Activated naive CD8-positive, alpha-beta T cell (primary cell): ENCODE data around the gene COMMD2.

Experiments
- H3K27ac Mint-ChIP-seq: one replicate; pipeline ENCODE4 v1.8.0; 2021; ENCODE audit warnings: mixed read lengths
- H3K27me3 Mint-ChIP-seq: one replicate; pipeline ENCODE4 v1.8.0; 2021; ENCODE audit warnings: mixed read lengths
- H3K36me3 Mint-ChIP-seq: one replicate; pipeline ENCODE4 v1.8.0; 2021; ENCODE audit warnings: mixed read lengths
- H3K4me1 Mint-ChIP-seq: one replicate; pipeline ENCODE4 v1.8.0; 2021; ENCODE audit warnings: low read depth, mixed read lengths
- H3K4me3 Mint-ChIP-seq: one replicate; pipeline ENCODE4 v1.8.0; 2021; ENCODE audit warnings: mild to moderate bottlenecking, mixed read lengths
- H3K9me3 Mint-ChIP-seq: one replicate; pipeline ENCODE4 v1.8.0; 2021; ENCODE audit warnings: low read depth, mixed read lengths

Gene COMMD2

DNA sequence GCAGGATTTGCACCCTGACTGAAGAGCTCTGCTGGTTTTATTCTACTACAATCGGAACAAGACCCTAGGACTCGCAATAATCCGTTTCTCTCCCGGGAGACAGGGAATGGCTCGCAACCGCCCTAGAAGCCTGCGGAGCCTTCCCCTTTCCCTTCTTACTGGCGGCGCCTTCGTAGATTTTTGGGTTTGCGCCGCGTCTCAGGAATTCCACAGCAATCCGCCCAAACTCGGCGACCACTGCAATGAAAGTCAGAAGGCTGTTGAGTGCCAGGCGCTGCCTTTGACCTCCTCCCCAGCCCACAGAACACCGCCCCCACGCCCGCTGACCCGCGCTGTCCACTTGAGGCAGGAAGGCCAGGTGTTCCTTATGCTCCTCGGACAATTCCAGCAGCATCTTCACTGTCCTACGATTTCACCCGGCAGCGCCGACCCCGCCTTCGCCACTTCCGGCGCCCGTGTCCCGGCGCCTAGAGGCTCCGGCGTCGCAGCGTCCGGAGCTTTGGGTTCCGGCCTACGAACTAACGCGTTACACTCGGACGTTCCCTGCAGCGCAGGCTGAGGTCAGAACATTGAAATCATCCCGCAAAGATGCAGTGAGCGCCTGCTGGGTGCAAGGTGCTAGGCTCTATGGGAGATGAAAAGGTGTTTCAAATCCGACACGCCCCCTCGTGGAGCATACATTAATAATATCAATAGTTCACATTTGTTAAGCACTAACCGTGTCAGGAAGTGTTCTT, at the start of gene COMMD2:
TSS of gene COMMD2 (minus strand) at position 439 of the 737 bp plus-strand sequence. CDS start at position 394, 45 bp downstream.
- H3K4me3 Mint-ChIP-seq = peak within 1 kb of the TSS; percentile 96
- peaks cover 33% of the 10 kb centered on the region for H3K4me1 Mint-ChIP-seq
- peak within 1 kb of the TSS; percentile 91 for H3K27ac Mint-ChIP-seq
- no peaks in the 10 kb centered on the region for H3K27me3 Mint-ChIP-seq
- H3K9me3 Mint-ChIP-seq = no peaks in the 10 kb centered on the region
- peaks cover 6% of the 10 kb centered on the region for H3K36me3 Mint-ChIP-seq

DNA sequence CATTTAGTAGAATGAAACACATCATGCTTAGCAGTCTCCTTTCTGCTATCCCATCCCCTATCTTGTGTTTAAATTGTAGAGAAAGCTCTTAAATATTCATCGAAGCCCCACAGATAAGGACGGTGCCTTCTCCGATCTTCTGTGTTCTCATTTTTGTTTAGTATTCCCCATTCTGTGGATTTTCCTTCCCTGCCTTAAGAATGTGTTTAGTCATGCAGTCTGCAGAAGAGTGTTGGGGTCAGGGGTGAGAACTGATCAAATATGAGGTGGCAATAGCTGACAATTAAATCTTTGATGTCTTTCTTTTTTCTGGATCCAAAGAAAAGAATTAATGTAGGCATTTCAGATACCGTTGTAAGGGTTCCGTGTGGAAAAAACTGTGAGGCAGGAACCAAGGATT, 49.4 kb upstream of the COMMD2 start:
- no peak overlapping the region for H3K27ac Mint-ChIP-seq
- no peaks in the 10 kb centered on the region for H3K4me1 Mint-ChIP-seq
- H3K27me3 Mint-ChIP-seq = peaks cover 3% of the 10 kb centered on the region
- no peaks in the 10 kb centered on the region for H3K9me3 Mint-ChIP-seq
- H3K36me3 Mint-ChIP-seq = peaks cover 2% of the 10 kb centered on the region
- no peak overlapping the region for H3K4me3 Mint-ChIP-seq

DNA sequence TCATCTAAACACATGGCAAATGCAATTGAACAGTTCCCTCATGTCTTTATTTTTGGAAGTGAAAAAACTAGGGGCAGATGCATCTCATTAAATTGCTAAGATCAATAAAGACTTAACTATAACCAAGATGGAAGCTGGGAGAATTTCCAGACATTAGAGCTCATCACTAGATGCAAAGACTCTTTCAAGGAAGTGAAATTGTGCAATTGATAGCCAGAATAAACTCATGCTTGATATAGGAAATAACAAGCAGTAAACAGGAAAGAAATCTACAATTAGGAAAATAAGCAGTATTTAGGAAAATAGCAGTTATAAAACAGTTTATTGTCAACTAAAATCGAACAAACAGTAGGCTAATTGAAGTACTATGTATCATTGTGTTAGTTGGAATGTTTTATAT, 48.9 kb upstream of the COMMD2 start:
- Mint-ChIP-seq H3K4me3 (no peak overlapping the region), H3K4me1 (no peaks in the 10 kb centered on the region), H3K9me3 (no peaks in the 10 kb centered on the region), H3K27ac (no peak overlapping the region), H3K27me3 (peaks cover 3% of the 10 kb centered on the region), H3K36me3 (peaks cover 2% of the 10 kb centered on the region)

DNA sequence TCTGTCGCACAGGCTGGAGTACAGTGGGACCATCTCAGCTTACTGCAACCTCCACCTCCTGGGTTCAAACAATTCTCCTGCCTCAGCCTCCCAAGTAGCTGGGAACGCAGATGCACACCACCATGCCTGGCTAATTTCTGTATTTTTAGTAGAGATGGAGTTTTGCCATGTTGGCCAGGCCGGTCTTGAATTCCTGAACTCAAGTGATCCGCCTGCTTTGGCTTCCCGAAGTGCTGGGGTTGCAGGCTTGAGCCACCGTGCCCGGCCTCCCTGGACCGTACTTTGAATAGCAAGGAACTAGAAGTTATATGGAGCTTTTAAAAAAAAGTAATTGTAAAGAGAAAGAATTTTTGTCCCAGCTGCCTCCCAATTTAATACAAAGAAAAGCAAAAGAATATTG, 48.4 kb upstream of the COMMD2 start:
- H3K27ac Mint-ChIP-seq = no peak overlapping the region
- H3K4me3 Mint-ChIP-seq = no peak overlapping the region
- H3K36me3 Mint-ChIP-seq = peaks cover 2% of the 10 kb centered on the region
- no peaks in the 10 kb centered on the region for H3K4me1 Mint-ChIP-seq
- H3K9me3 Mint-ChIP-seq = no peaks in the 10 kb centered on the region
- peaks cover 2% of the 10 kb centered on the region for H3K27me3 Mint-ChIP-seq

DNA sequence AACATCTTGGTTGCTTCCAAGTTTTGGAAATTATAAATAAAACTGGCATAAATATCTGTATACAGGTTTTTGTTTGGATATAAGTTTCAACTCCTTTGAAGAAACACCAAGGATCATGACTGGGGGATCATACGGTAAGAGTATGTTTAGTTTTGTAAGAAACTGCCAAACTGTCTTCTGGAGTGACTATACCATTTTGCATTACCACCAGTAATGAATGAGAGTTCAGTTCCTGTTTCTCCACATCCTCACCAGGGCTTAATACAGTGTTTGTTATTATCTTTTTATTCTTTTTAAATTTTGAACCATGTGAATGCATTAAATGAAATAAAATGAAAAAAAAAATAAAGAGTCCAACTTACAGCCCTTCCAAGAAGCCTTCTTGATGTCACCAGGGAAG, 43.7 kb upstream of the COMMD2 start:
- Mint-ChIP-seq H3K27me3 (peaks cover 2% of the 10 kb centered on the region), H3K27ac (no peak overlapping the region)

DNA sequence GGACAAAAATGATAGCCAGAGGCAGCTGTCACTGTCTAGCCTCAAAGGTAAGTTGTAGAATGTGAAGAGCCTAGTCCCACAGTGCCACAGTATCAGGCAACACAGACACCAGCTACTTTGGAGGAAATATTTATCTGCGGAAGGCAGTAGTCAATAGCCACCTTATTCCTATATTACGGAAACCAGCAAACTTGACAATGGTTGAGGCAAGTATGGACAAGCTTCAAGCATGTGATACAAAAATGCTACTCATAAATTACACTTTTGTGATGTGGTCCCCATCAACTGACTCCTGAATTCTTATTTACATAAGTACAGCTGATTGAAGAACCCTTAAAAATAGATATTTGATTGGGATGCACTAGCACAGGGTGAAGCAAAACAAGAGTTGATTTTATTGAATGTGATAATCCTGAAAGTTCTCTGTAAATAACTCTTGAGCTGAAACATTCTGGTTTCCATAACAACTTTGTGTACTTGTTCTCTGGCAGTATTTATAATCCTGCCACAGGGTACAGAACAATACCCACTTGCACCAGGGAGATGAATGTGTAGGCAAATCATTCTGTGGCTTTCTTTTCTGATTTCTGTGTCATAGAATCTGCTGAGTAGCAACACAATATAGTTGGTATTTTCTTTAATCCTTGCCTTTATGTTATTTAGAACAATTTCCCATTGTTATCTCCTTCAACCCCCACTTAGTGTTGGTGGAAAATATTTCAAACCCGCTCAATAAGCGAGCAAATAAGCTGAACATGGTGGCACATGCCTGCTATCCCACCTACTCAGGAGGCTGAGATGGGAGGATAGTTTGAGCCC, 40.4 kb upstream of the COMMD2 start, which contains the start of gene ANKUB1:
TSS of gene ANKUB1 (minus strand) at position 103 of the 819 bp plus-strand sequence. CDS start 188 bp downstream, outside the sequence.
- Mint-ChIP-seq H3K27me3 (peaks cover 10% of the 10 kb centered on the region), H3K36me3 (no peaks in the 10 kb centered on the region), H3K27ac (no peak within 1 kb of the TSS), H3K4me3 (no peak within 1 kb of the TSS), H3K4me1 (no peaks in the 10 kb centered on the region), H3K9me3 (no peaks in the 10 kb centered on the region)

More for the DNA sequence above, 43.7 kb upstream of the COMMD2 start:
- no peaks in the 10 kb centered on the region for H3K4me1 Mint-ChIP-seq
- H3K9me3 Mint-ChIP-seq = no peaks in the 10 kb centered on the region
- H3K4me3 Mint-ChIP-seq = no peak overlapping the region
- peaks cover 2% of the 10 kb centered on the region for H3K36me3 Mint-ChIP-seq

DNA sequence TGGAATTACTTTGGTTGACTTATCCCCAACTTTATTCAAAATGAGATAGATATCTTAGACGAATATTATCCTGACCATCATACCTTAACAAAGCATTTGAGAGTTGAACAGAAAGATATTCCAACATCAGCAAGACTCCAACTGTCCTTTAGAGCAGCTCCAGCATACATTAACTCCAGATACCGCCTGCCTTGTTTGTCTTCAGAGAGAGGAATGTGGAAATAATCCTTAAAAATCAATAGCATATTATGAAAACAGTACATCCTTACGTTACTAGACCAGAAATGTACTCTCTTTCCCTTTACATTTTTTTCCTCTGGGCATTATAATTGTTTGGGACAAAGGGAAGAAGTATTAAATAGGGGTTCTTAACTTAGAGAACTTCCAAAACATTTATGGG, 38.4 kb upstream of the COMMD2 start:
- Mint-ChIP-seq H3K4me3 (no peak overlapping the region), H3K9me3 (no peaks in the 10 kb centered on the region), H3K36me3 (no peaks in the 10 kb centered on the region), H3K27ac (no peak overlapping the region), H3K27me3 (peaks cover 11% of the 10 kb centered on the region), H3K4me1 (no peaks in the 10 kb centered on the region)

DNA sequence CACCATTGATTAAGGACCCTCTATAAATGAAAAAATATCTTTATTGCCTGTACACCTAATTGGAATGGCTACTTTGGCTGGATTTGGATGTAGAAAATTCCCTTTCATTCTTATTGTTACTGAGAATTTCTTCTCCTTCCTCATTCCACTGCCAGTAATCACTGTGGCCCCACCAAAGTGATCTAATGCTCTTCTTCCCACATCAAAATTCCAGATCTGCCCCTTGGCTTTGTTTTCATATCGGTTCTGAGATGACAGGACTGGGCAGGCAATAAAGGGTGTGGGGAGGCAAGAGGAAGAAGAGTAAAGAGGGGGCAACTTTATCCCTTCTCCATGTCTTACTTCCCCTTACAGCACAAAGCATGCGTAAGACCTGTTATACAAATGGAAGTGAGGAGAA, 38.0 kb upstream of the COMMD2 start:
- H3K27me3 Mint-ChIP-seq = peaks cover 11% of the 10 kb centered on the region
- no peaks in the 10 kb centered on the region for H3K4me1 Mint-ChIP-seq
- no peaks in the 10 kb centered on the region for H3K9me3 Mint-ChIP-seq
- H3K27ac Mint-ChIP-seq = no peak overlapping the region
- H3K4me3 Mint-ChIP-seq = no peak overlapping the region
- no peaks in the 10 kb centered on the region for H3K36me3 Mint-ChIP-seq

DNA sequence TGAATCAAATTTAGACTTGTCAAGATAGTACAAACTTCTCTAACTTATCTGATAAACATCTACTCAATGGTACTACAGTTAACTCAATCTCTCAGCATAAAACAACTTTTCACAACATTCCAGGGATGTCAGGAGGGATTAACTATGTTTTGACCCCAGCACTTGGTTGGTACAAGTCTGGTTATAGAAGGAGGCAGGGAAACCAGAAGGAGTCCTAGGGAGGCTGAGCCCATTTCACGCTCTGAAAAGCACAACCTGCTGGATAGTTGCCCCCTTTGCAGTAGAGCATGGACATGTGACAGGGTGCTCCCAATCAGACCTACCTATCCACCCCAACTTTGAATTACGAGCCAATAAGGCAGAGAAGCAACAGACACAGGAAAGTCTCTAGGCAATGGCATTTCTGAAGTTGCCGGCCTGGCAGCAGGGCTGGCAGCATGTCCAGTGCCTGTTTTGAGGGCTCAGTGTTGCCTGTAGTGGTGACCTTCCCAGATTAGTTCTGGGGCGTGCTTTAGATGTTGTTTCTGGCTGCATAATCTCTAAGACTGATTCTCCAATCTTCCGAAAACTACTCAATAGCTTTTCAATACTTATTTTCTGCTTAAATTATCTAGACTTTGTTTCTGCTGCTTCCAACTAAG, 31.9 kb upstream of the COMMD2 start:
- Mint-ChIP-seq H3K27ac (no peak overlapping the region), H3K36me3 (no peaks in the 10 kb centered on the region), H3K4me3 (no peak overlapping the region), H3K4me1 (no peaks in the 10 kb centered on the region), H3K9me3 (no peaks in the 10 kb centered on the region), H3K27me3 (peaks cover 6% of the 10 kb centered on the region)

DNA sequence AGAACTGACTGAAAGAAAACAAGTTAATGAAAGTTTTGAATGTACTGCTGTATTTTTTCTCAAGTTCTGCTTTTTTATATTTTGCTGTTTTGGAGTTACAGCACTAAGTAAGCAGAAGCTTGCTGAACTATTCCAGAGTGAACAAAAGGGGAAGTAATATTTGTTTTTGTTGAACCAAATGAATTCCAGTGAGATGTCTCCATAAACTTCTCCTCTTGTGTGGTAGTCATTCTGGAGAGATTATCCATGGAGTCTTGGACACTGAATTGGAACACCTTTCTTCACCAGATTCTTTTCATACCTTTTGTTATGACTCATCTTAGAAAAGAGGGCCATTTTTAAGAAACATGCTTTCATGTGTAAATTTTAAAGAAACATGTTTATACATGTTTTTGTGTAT, 31.3 kb upstream of the COMMD2 start:
- no peak overlapping the region for H3K27ac Mint-ChIP-seq
- no peaks in the 10 kb centered on the region for H3K9me3 Mint-ChIP-seq
- H3K36me3 Mint-ChIP-seq = no peaks in the 10 kb centered on the region
- H3K27me3 Mint-ChIP-seq = peaks cover 6% of the 10 kb centered on the region
- H3K4me3 Mint-ChIP-seq = no peak overlapping the region
- no peaks in the 10 kb centered on the region for H3K4me1 Mint-ChIP-seq

DNA sequence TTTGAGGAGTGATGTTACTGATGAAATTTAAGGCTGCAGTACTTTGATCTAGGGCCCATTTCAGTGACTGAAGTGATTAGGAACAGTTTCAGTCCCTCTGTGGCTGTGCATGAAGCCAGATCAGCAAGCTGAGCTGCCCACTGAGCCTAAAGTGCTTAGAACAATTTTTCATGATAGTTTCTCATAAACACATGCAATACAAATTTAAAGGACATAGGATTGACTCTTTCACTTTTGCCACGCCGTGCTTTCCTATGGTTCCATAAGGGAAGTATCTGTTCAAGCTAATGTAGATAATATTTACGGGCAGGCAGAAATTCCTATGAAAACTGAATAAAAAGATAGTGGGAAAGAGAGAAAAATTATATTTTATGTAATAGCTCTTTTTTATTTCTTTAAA, 29.5 kb upstream of the COMMD2 start:
- H3K27me3 Mint-ChIP-seq = peaks cover 8% of the 10 kb centered on the region
- no peak overlapping the region for H3K27ac Mint-ChIP-seq
- no peak overlapping the region for H3K4me3 Mint-ChIP-seq
- H3K36me3 Mint-ChIP-seq = no peaks in the 10 kb centered on the region
- H3K4me1 Mint-ChIP-seq = no peaks in the 10 kb centered on the region
- H3K9me3 Mint-ChIP-seq = no peaks in the 10 kb centered on the region

DNA sequence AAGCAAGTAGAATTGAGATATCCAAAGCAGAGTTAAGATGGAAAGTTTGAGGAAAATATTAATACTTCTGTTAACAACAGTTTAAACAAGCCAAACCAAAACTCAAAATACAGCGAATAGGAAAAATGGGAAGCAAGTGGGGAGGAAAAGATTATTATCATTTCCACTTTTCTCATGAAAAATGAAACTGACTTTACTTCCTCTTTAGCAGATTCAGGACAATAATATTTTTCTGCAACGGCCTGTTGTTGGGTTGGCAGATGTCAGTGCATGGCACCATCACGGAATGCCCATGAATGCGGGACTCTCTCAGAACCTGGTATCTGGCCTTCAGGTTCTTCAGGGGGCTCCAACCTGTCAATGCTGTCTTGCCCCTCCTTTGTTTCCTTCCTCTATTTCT, 28.9 kb upstream of the COMMD2 start:
- peaks cover 8% of the 10 kb centered on the region for H3K27me3 Mint-ChIP-seq
- no peak overlapping the region for H3K4me3 Mint-ChIP-seq
- no peak overlapping the region for H3K27ac Mint-ChIP-seq
- H3K4me1 Mint-ChIP-seq = no peaks in the 10 kb centered on the region
- H3K9me3 Mint-ChIP-seq = no peaks in the 10 kb centered on the region
- no peaks in the 10 kb centered on the region for H3K36me3 Mint-ChIP-seq

DNA sequence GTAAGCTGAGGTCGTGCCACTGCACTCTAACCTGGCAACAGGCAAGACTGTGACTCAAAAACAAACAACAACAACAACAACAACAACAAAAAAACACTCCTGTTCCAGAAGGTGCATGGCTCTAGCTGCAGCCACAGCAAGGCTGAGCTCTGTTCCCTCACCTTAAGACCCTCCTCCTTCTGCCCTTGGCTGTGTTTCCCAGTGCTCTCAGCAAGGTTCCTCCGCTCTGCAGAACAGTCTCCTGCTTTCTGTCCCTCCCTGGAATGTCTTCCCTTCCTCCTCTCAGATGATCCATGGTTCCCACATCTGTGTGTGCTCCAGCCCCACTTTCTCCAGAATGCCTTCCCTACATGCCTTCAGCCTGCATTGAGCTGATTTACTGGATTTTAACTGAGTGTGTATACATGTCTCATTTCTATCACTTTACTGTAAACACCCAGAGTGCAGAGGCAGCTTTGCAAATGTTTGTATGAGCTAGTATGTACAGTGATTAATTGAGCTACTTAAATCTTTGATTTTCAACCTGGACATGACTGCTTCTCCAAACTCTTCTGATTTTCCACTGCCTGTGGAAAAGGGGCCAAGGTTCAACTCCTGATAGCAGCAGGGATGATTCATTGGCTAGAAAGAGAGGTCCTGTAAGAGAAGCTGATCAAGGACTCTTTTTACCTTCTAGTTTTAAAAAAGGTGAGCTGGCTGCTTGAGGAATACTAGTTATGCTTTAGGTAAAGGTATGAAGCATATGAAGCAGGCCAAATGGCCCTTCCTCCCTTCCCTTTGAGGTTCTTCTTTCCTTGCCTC, 25.3 kb upstream of the COMMD2 start:
- Mint-ChIP-seq H3K4me3 (no peak overlapping the region), H3K27ac (no peak overlapping the region), H3K4me1 (no peaks in the 10 kb centered on the region), H3K36me3 (no peaks in the 10 kb centered on the region), H3K9me3 (no peaks in the 10 kb centered on the region), H3K27me3 (peaks cover 7% of the 10 kb centered on the region)

DNA sequence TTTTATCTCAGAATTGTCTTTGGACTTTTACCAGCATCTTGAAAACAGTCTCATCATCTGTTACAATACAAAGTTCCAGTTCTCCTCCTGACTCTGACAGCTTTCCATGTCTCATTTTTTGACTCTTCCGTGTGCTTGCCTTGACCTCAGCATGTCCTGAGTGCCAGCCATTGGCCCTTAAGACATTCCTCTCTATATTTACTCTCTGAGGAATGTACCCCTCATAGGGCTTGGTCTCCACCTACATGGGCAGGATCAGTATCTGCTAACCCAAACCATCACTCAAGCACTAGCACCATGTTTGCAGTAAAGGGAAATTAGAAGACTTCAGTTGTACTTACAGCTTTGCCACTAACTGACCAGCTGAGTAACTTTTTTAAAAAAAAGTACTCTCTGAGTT, 23.9 kb upstream of the COMMD2 start:
- Mint-ChIP-seq H3K36me3 (no peaks in the 10 kb centered on the region), H3K4me1 (no peaks in the 10 kb centered on the region), H3K27me3 (peaks cover 10% of the 10 kb centered on the region), H3K4me3 (no peak overlapping the region), H3K9me3 (no peaks in the 10 kb centered on the region), H3K27ac (no peak overlapping the region)
